T-cell (primary cell): ENCODE results near the gene TMED4. TPM values are rescaled to one million over a fixed set of nuclear protein-coding genes. Genes with fewer than 3 reads are reported as not detected.

Experiments
- ATAC-seq, 4 experiments: fragments of 200-7000 bp in 3 of 4; fragments of 150-1000 bp in 1 of 4; cut with Tn5 transposase; replicated peaks in 1 of 4; 1 replicate in 3 of 4; 2 replicates in 1 of 4; pipeline ENCODE4 v1.10.0; 2021; ENCODE audit warnings: moderate library complexity in 3 of 4, mild to moderate bottlenecking in 2 of 4, moderate number of reproducible peaks in 1 of 4
- CTCF ChIA-PET, 2 donors: fragments of 300-600 bp; sonication (Branson Sonifier 250); formaldehyde crosslinking; loops; one replicate each; lab custom pipeline; 2022; ENCODE audit warnings: antibody characterized with exemption in 2 of 2; lab: Charles Lee
- POLR2A ChIA-PET, 2 donors: fragments of 300-600 bp; sonication (Branson Sonifier 250); formaldehyde crosslinking; loops; one replicate each; lab custom pipeline; 2022; ENCODE audit warnings: antibody characterized with exemption in 2 of 2; lab: Charles Lee
- DNase-seq, 35 experiments: peaks; one replicate each; pipeline versions ENCODE4 v3.0.0 to v3.0.0-alpha.2; 2013 to 2023
- H3K27ac ChIP-seq: one replicate; pipeline ENCODE4 v1.5.1; 2013; ENCODE audit warnings: low read length
- H3K27me3 ChIP-seq, 2 experiments: replicated peaks in 1 of 2; 1 replicate in 1 of 2; 2 replicates in 1 of 2; pipeline versions ENCODE4 v1.6.1 to v1.7.0; 2013; ENCODE audit warnings: low read length in 1 of 2, mixed read lengths in 1 of 2; ENCODE audit not compliant: control insufficient read depth in 2 of 2, insufficient read depth in 2 of 2; ENCODE audit errors: extremely low read depth in 1 of 2
- H3K36me3 ChIP-seq, 2 donors: 1 replicate in 1 of 2; 2 replicates in 1 of 2; pipeline versions ENCODE4 v1.6.1 to v1.7.0; 2013; ENCODE audit warnings: low read length in 1 of 2; ENCODE audit not compliant: control insufficient read depth in 2 of 2, insufficient read depth in 1 of 2; ENCODE audit errors: extremely low read depth in 1 of 2
- H3K4me1 ChIP-seq, 2 experiments: 1 replicate in 1 of 2; 2 replicates in 1 of 2; pipeline versions ENCODE4 v1.6.1 to v1.7.0; 2013; ENCODE audit warnings: low read length in 2 of 2, mixed read lengths in 1 of 2; ENCODE audit not compliant: insufficient read depth in 2 of 2, control insufficient read depth in 1 of 2; ENCODE audit errors: extremely low read depth in 1 of 2
- H3K4me3 ChIP-seq, 2 donors: 1 replicate in 1 of 2; 2 replicates in 1 of 2; pipeline versions ENCODE4 v1.5.1 to v1.7.0; 2013; ENCODE audit warnings: mild to moderate bottlenecking in 2 of 2, low read length in 1 of 2, moderate library complexity in 1 of 2; ENCODE audit not compliant: control insufficient read depth in 1 of 2; ENCODE audit errors: extremely low read depth in 1 of 2
- H3K9me3 ChIP-seq: 2 replicates; pipeline ENCODE4 v1.7.0; 2013
- H3K27ac Mint-ChIP-seq, 2 donors: one replicate each; pipeline ENCODE4 v1.8.0; 2020 to 2021; ENCODE audit warnings: mild to moderate bottlenecking in 2 of 2, mixed read lengths in 2 of 2
- H3K27me3 Mint-ChIP-seq, 2 donors: one replicate each; pipeline ENCODE4 v1.8.0; 2021 to 2022; ENCODE audit warnings: mixed read lengths in 2 of 2
- H3K36me3 Mint-ChIP-seq: one replicate; pipeline ENCODE4 v1.8.0; 2021; ENCODE audit warnings: mixed read lengths
- H3K4me1 Mint-ChIP-seq, 3 donors: one replicate each; pipeline ENCODE4 v1.8.0; 2020 to 2022; ENCODE audit warnings: mixed read lengths in 3 of 3, mild to moderate bottlenecking in 1 of 3
- H3K4me3 Mint-ChIP-seq, 3 donors: one replicate each; pipeline ENCODE4 v1.8.0; 2020 to 2022; ENCODE audit warnings: mild to moderate bottlenecking in 3 of 3, mixed read lengths in 3 of 3, moderate library complexity in 3 of 3
- H3K9me3 Mint-ChIP-seq, 3 donors: one replicate each; pipeline ENCODE4 v1.8.0; 2020 to 2022; ENCODE audit warnings: mixed read lengths in 3 of 3
- WGBS: methylation state at CpG from one replicate; pipeline ENCODE4 v1.1.5; 2013; ENCODE audit warnings: missing lambda C conversion rate; ENCODE audit not compliant: insufficient coverage; 5-methylcytosine and 5-hydroxymethylcytosine counted together
- total RNA-seq, 35 experiments: library from RNA in 6 of 35; stranded (reverse) in 6 of 35; fragments of 120-200 nt in 1 of 35; gene quantifications; one replicate each; pipeline versions ENCODE4 v1.2.1 to v1.2.4 and lab custom pipeline; 2013 to 2026

Gene TMED4
- total RNA-seq, 5 donors from 2014 or later (not counting 1 experiment from before 2014, with no cell fraction given), result 84.5 to 106 (median 93.1) TPM

GRCh38 chr7:44541028-44541869, 40.8 kb downstream of the TMED4 start, which contains the start of gene NPC1L1:
NPC1L1 (minus strand) TSS chr7:44541330; CDS start chr7:44541259, 71 bp downstream.
- H3K36me3 ChIP-seq, result no peaks in the 10 kb centered on the region
- no peak for ATAC-seq
- no peak within 1 kb of the TSS for H3K27ac ChIP-seq
- no peak within 1 kb of the TSS for H3K4me3 ChIP-seq
- peaks cover 0 to 4% of the 10 kb centered on the region in 2 donors for H3K27me3 Mint-ChIP-seq
- no peak within 1 kb of the TSS for H3K27ac Mint-ChIP-seq
- no peaks in the 10 kb centered on the region for H3K4me1 ChIP-seq
- POLR2A ChIA-PET, result no interaction called here
- no peaks in the 10 kb centered on the region for H3K4me1 Mint-ChIP-seq
- no peak for DNase-seq
- no peaks in the 10 kb centered on the region for H3K36me3 Mint-ChIP-seq
- CTCF ChIA-PET, result no interaction called here
- no peaks in the 10 kb centered on the region for H3K9me3 Mint-ChIP-seq
- no peak within 1 kb of the TSS for H3K4me3 Mint-ChIP-seq
- 85% methylated on average over 18 of the region's 20 CpGs for WGBS
- peaks cover 0 to 11% of the 10 kb centered on the region in 2 experiments for H3K27me3 ChIP-seq
- no peaks in the 10 kb centered on the region for H3K9me3 ChIP-seq

- Histone ChIP-seq H3K27me3 (peaks cover 0 to 11% of the 10 kb centered on the region in 2 experiments), H3K9me3 (no peaks in the 10 kb centered on the region), H3K4me1 (no peaks in the 10 kb centered on the region), H3K27ac (no peak overlapping the region), H3K4me3 (no peak overlapping the region), H3K36me3 (no peaks in the 10 kb centered on the region)
- POLR2A ChIA-PET, result no interaction called here
- Mint-ChIP-seq H3K4me1 (no peaks in the 10 kb centered on the region), H3K27me3 (peaks cover 0 to 4% of the 10 kb centered on the region in 2 donors), H3K9me3 (no peaks in the 10 kb centered on the region), H3K36me3 (no peaks in the 10 kb centered on the region), H3K27ac (no peak overlapping the region), H3K4me3 (no peak overlapping the region)
- ATAC-seq (no peak), DNase-seq (no peak)
- 80% methylated on average over 5 of the region's 5 CpGs for WGBS
- CTCF ChIA-PET, result no interaction called here
Observed at GRCh38 chr7:44540592-44541027, 41.4 kb downstream of the TMED4 start.

DNA sequence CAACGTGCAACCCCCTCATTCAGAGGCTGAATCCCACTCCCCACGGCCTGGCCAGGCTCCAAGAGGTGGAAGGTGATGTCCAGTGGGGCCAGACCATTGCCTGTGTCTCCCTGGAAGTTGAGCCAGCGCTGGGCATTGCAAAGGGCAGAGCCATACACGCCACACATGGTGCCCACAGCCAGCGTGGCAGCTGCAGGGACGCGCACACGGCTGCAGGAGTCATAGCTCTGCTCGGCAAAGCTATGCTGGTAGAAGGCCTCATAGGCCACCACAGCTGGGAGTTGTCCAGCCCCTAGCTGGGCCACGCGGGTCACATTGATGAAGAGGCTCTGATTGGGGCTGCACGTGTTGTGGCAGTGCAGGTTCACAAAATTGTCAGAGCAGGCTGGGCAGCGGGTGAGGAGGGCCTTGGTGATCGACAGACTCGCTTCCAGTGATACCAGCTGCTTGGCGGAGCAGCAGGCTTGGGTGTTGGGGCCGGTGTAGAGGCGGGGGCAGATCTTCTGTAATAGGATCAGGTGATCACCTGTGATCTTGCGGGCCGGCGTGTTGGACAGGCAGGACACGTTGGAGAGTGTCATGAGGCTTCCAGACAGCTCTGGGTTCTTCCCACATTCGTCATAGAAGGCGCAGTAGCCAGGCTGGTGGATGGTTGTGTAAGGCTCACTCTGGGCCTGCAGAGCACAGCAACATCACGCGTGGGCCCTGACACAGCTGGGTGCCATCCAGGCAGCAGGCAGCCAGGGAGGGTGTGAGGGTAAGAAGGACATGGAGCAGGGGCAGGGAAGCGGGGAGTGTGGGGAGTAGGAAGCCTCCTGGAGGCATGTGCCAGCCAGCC, 42.1 kb downstream of the TMED4 start:
- Mint-ChIP-seq H3K4me3 (no peak overlapping the region), H3K27me3 (peaks cover 0 to 4% of the 10 kb centered on the region in 2 donors), H3K36me3 (no peaks in the 10 kb centered on the region), H3K4me1 (no peaks in the 10 kb centered on the region), H3K9me3 (no peaks in the 10 kb centered on the region), H3K27ac (no peak overlapping the region)
- Histone ChIP-seq H3K27me3 (peaks cover 0 to 11% of the 10 kb centered on the region in 2 experiments), H3K4me1 (no peaks in the 10 kb centered on the region), H3K27ac (no peak overlapping the region), H3K4me3 (no peak overlapping the region), H3K9me3 (no peaks in the 10 kb centered on the region), H3K36me3 (no peaks in the 10 kb centered on the region)
- WGBS, result 88% methylated on average over 23 of the region's 27 CpGs
- POLR2A ChIA-PET, result no interaction called here
- CTCF ChIA-PET, result no interaction called here
- DNase-seq (no peak), ATAC-seq (no peak)

GRCh38 chr7:44538798-44539668, 43.0 kb downstream of the TMED4 start:
- Histone ChIP-seq H3K4me3 (no peak overlapping the region), H3K27ac (no peak overlapping the region), H3K9me3 (no peaks in the 10 kb centered on the region), H3K36me3 (no peaks in the 10 kb centered on the region), H3K27me3 (peaks cover 0 to 11% of the 10 kb centered on the region in 2 experiments), H3K4me1 (no peaks in the 10 kb centered on the region)
- H3K27ac Mint-ChIP-seq, result no peak overlapping the region
- WGBS, result 90% methylated on average over 26 of the region's 32 CpGs
- H3K9me3 Mint-ChIP-seq, result no peaks in the 10 kb centered on the region
- POLR2A ChIA-PET, result no interaction called here
- CTCF ChIA-PET, result no interaction called here
- peaks cover 0 to 4% of the 10 kb centered on the region in 2 donors for H3K27me3 Mint-ChIP-seq
- no peak for ATAC-seq
- no peaks in the 10 kb centered on the region for H3K36me3 Mint-ChIP-seq
- no peak for DNase-seq
- no peaks in the 10 kb centered on the region for H3K4me1 Mint-ChIP-seq
- H3K4me3 Mint-ChIP-seq, result no peak overlapping the region

DNA sequence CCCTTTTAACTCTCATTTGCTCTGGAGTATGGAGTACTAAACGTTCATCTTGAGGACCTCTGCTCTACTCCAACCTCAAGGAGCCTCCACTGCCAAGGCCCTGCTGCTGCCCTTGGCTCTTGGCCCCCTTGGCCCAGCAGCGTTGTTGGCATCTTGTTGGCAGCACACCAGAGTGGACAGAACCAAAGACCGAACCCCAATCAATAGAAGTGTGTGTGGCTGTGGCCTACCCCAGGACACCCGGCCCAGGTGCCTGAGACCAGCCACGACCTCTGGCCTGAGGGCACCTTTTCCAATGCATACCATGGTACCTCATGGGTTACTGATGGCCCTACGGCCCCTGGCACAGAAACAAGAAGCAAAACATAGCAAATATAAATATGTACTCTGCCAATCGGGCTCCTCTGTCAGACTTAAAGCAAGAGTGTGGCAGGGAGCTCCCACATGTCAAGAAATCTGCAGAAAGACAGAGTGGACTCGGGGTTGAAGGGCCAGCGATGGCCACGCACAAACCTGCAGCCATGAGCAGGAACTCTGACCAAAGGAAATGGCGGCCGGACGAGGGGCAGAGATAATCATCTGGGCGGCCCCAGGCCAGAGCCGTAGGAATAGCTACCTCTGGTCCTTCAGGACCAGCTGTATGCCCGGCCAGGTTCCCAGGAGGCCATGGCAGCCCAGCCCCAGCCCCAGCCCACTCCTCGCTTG, 43.8 kb downstream of the TMED4 start:
- Mint-ChIP-seq H3K4me3 (no peak overlapping the region), H3K27ac (no peak overlapping the region), H3K9me3 (no peaks in the 10 kb centered on the region), H3K27me3 (peaks cover 0 to 4% of the 10 kb centered on the region in 2 donors), H3K4me1 (no peaks in the 10 kb centered on the region), H3K36me3 (no peaks in the 10 kb centered on the region)
- 79% methylated on average over 12 of the region's 17 CpGs for WGBS
- H3K27ac ChIP-seq, result no peak overlapping the region
- no peaks in the 10 kb centered on the region for H3K9me3 ChIP-seq
- DNase-seq (no peak), ATAC-seq (no peak)
- ChIA-PET CTCF (interaction anchor here in 1 of 2 donors (0.6 kb wide), 1 partner anchor 235 kb away, joined by 3 read pairs; no protein-coding TSS in a partner anchor), POLR2A (no interaction called here)
- peaks cover 0 to 11% of the 10 kb centered on the region in 2 experiments for H3K27me3 ChIP-seq
- H3K4me3 ChIP-seq, result no peak overlapping the region
- H3K36me3 ChIP-seq, result no peaks in the 10 kb centered on the region
- H3K4me1 ChIP-seq, result no peaks in the 10 kb centered on the region
